Kidney (tissue), 14 donors: ENCODE measurements around the gene GAGE10. TPM values are rescaled to one million over a fixed set of nuclear protein-coding genes. Genes with fewer than 3 reads are reported as not detected.
"Not testable (repeated sequence)": the region's sequence is repeated elsewhere in the genome, so short reads cannot be mapped to it uniquely, and the experiment has no call there.

ENCODE experiments used
- DNase-seq, 5 donors: peaks; one replicate each; pipeline ENCODE4 v3.0.0-alpha.2; 2013 to 2020
- FAIRE-seq: peaks from 2 replicates; lab custom pipeline; 2012; peaks lifted over from hg19 to GRCh38; lab: Jason Lieb, UNC
- H3K27ac ChIP-seq, 2 donors: one replicate each; pipeline ENCODE4 v1.7.0; 2013; ENCODE audit warnings: low read depth in 2 of 2, low read length in 2 of 2, inconsistent platforms in 1 of 2
- H3K27me3 ChIP-seq: one replicate; pipeline ENCODE4 v1.7.1; 2013; ENCODE audit warnings: low read length, inconsistent platforms; ENCODE audit not compliant: control insufficient read depth, insufficient read depth
- H3K36me3 ChIP-seq, 3 donors: one replicate each; pipeline versions ENCODE4 v1.7.0 to v1.7.1; 2013; ENCODE audit warnings: low read length in 3 of 3, control low read depth in 1 of 3, inconsistent platforms in 1 of 3; ENCODE audit not compliant: insufficient read depth in 3 of 3, control insufficient read depth in 2 of 3
- H3K4me1 ChIP-seq, 3 donors: one replicate each; pipeline versions ENCODE4 v1.7.0 to v1.7.1; 2013; ENCODE audit warnings: low read length in 3 of 3, inconsistent platforms in 1 of 3, low read depth in 1 of 3; ENCODE audit not compliant: control insufficient read depth in 2 of 3, insufficient read depth in 2 of 3
- H3K4me3 ChIP-seq, 3 donors: one replicate each; pipeline versions ENCODE4 v1.7.0 to v1.8.1; 2013; ENCODE audit warnings: low read length in 3 of 3, control low read depth in 1 of 3, inconsistent platforms in 1 of 3
- H3K9ac ChIP-seq, 3 donors: one replicate each; pipeline versions ENCODE4 v1.7.0 to v1.7.1; 2013; ENCODE audit warnings: low read length in 3 of 3, control low read depth in 1 of 3, inconsistent platforms in 1 of 3
- H3K9me3 ChIP-seq, 3 donors: one replicate each; pipeline versions ENCODE4 v1.7.0 to v1.7.1; 2013; ENCODE audit warnings: low read length in 3 of 3, control low read depth in 1 of 3, inconsistent platforms in 1 of 3; ENCODE audit not compliant: control insufficient read depth in 2 of 3, insufficient read depth in 1 of 3
- CTCF ChIP-seq: IDR thresholded peaks from 3 replicates; pipeline ENCODE4 v1.5.1; 2012; ENCODE audit warnings: mild to moderate bottlenecking, moderate library complexity, borderline replicate concordance; ENCODE audit not compliant: insufficient read depth; ENCODE audit errors: extremely low read depth
- intact Hi-C: fragments of 100-400 bp; cut with DNase I; formaldehyde crosslinking; loops from one replicate; pipeline ENCODE4 v1.11.1; 2022
- polyA plus RNA-seq: library from polyadenylated mRNA; stranded (reverse); fragments of 350-450 nt; fragmentation: Illumina TruSeq; extraction: RNeasy Lipid Tissue Mini Kit (QIAGEN cat#74804); gene quantifications from one replicate; pipeline ENCODE4 v1.2.3, GENCODE V29; 2014; ENCODE audit warnings: low read depth, low replicate concordance; ENCODE audit not compliant: insufficient read depth
- total RNA-seq: library from RNA; stranded (reverse); fragmentation: NEBNext Ultra II Directional; extraction: Animal tissue kit (Norgen Biotek cat#: 25700); gene quantifications from one replicate; pipeline ENCODE4 v1.2.1, GENCODE V29; 2021
- donor health status: control.
- donor health status: control.
- donor health status: control.
- donor health status: control.
- donor health status: control.
- donor health status: DM: yes; HTN: yes; CAD: no.
- donor health status: Normal renal cell carcinoma (clear cell type).

The GAGE10 gene
- total and polyA plus RNA-seq, 2 donors from 2014 or later = not detected

DNA sequence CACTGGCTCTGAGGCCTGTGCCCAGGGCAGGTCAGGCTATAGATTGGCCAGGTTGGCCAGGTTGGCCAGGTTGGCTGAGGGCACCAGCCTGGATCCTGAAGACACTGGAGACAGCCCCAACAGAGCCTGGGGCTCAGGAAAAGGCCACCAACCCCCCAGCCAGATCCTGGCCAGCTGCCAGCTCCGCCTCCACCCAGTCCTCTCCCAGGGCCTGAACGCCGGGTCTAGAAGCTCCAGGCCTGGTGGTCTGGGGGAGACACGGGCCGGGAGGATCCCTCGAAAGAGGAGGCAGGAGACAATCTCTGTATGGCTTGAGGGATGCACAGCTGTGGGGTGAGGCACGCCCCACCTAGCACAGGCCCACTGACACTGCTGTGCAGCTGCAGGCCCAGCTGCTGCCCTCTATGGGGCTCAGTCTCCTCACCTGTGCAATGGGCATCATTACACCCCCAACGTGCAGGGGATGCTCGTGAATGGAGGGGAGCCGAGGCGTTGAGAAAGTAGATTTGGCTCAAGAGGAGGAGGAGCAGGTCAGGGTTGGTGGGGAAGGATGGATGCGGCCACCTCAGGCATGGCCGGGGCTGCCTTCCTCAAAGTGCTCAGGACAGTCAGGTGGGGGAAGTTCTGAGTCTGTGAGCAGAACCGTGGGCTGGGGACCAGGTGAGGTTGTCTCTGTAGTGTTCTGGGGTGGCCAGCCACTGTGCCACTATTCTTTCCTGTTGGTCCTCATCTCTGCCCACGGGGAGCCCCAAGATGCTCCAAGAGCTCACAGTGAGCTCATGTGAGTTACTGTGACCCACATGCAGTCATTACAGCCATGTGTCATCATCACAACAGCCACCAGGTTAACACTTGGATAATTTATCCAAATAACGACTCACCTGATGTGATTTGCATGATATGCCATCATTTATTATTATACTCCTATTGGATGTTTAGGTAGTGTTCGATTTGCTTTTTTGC lies 10.8 kb upstream of the GAGE10 start:
- Histone ChIP-seq H3K4me1 (no peaks in the 10 kb centered on the region), H3K27ac (no peak overlapping the region), H3K36me3 (no peaks in the 10 kb centered on the region), H3K9me3 (no peaks in the 10 kb centered on the region), H3K9ac (no peak overlapping the region), H3K4me3 (no peak overlapping the region), H3K27me3 (no peaks in the 10 kb centered on the region)
- DNase-seq = peak in 1 of 5 donors; percentile 61
- intact Hi-C loops = no loop called here
- FAIRE-seq = no peak
- TF ChIP-seq CTCF = no peak

DNA sequence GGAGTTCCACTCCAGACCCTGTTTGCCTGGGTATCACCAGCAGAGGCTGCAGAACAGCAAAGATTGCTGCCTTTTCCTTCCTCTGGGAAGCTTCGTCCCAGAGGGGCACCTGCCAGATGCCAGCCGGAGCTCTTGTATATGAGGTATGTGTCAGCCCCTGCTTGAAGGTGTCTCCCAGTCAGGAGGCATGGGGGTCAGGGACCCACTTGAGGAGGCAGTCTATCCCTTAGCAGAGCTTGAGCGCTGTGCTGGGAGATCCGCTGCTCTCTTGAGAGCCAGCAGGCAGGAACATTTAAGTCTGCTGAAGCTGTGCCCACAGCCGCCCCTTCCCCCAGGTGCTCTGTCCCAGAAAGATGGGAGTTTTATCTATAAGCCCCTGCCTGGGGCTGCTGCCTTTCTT lies 4.2 kb upstream of the GAGE10 start:
- H3K4me1 ChIP-seq, H3K4me3 ChIP-seq, H3K36me3 ChIP-seq, H3K9ac ChIP-seq, H3K27ac ChIP-seq, FAIRE-seq, H3K9me3 ChIP-seq, DNase-seq, H3K27me3 ChIP-seq, intact Hi-C loops: not testable (repeated sequence)

- Histone ChIP-seq H3K9ac (no peak overlapping the region), H3K4me1 (no peaks in the 10 kb centered on the region), H3K4me3 (no peak overlapping the region), H3K27ac (no peak overlapping the region), H3K9me3 (no peaks in the 10 kb centered on the region), H3K27me3 (no peaks in the 10 kb centered on the region), H3K36me3 (no peaks in the 10 kb centered on the region)
- FAIRE-seq = no peak
- DNase-seq = no peak
- TF ChIP-seq CTCF = no peak
- intact Hi-C loops = no loop called here
These were observed 2.7 kb upstream of the GAGE10 start for GRCh38 chrX:49300703-49301102.

- H3K36me3 ChIP-seq, H3K4me3 ChIP-seq, DNase-seq, intact Hi-C loops, FAIRE-seq, H3K9me3 ChIP-seq, H3K9ac ChIP-seq, H3K27ac ChIP-seq, H3K27me3 ChIP-seq, H3K4me1 ChIP-seq: not testable (repeated sequence)
These were observed 4.3 kb downstream of the GAGE10 start for GRCh38 chrX:49307775-49308174.
